ENCODE measurements around the gene CST7. TPM values are rescaled to one million over a fixed set of nuclear protein-coding genes. Genes with fewer than 3 reads are reported as not detected.
"Not testable (repeated sequence)": the region's sequence is repeated elsewhere in the genome, so short reads cannot be mapped to it uniquely, and the experiment has no call there.

Gene CST7
- polyA plus RNA-seq, 12 donors = 0.35 to 2.3 (median 0.67) TPM; not detected in 2

- not testable (repeated sequence) for DNase-seq
These were observed 19.8 kb upstream of the CST7 start for GRCh38 chr20:24929259-24929658.

- DNase-seq = not testable (repeated sequence)
These were observed 19.0 kb upstream of the CST7 start for GRCh38 chr20:24929867-24930723.

GRCh38 chr20:24930724-24931688 lies 18.1 kb upstream of the CST7 start:
- not testable (repeated sequence) for DNase-seq

GRCh38 chr20:24931893-24932292 lies 17.2 kb upstream of the CST7 start:
- not testable (repeated sequence) for DNase-seq

GRCh38 chr20:24933266-24933908 lies 15.7 kb upstream of the CST7 start:
- no peak for DNase-seq

GRCh38 chr20:24934101-24934661 lies 14.9 kb upstream of the CST7 start:
- no peak for DNase-seq

GRCh38 chr20:24934716-24935115 lies 14.4 kb upstream of the CST7 start:
- DNase-seq = no peak

GRCh38 chr20:24935140-24935539 lies 13.9 kb upstream of the CST7 start:
- DNase-seq = no peak

- no peak for DNase-seq
These were observed 13.1 kb upstream of the CST7 start for GRCh38 chr20:24935766-24936525.

- no peak for DNase-seq
These were observed 12.3 kb upstream of the CST7 start for GRCh38 chr20:24936526-24937407.

GRCh38 chr20:24937579-24937978 lies 11.5 kb upstream of the CST7 start:
- no peak for DNase-seq

- no peak for DNase-seq
These were observed 10.6 kb upstream of the CST7 start for GRCh38 chr20:24938498-24938897.

GRCh38 chr20:24939036-24939435 lies 10.0 kb upstream of the CST7 start:
- DNase-seq = no peak

- DNase-seq = no peak
These were observed 6.4 kb upstream of the CST7 start for GRCh38 chr20:24942679-24943078.

- DNase-seq = no peak
These were observed 5.9 kb upstream of the CST7 start for GRCh38 chr20:24943196-24943595.

- no peak for DNase-seq
These were observed 5.3 kb upstream of the CST7 start for GRCh38 chr20:24943731-24944130.

GRCh38 chr20:24946376-24946775 lies 2.7 kb upstream of the CST7 start:
- not testable (repeated sequence) for DNase-seq

- not testable (repeated sequence) for DNase-seq
These were observed 602 bp upstream of the CST7 start for GRCh38 chr20:24948396-24948938.

- DNase-seq = no peak
These were observed 673 bp downstream of the CST7 start for GRCh38 chr20:24949756-24950127.
